Esophagus muscularis mucosa (tissue), 4 donors: ENCODE results near the gene SUN1. TPM values are rescaled to one million over a fixed set of nuclear protein-coding genes. Genes with fewer than 3 reads are reported as not detected.
"Not testable (repeated sequence)": the region's sequence is repeated elsewhere in the genome, so short reads cannot be mapped to it uniquely, and the experiment has no call there.

Experiments used
- DNase-seq: peaks from one replicate; pipeline ENCODE4 v3.0.0-alpha.2; 2017; ENCODE audit errors: extremely low spot score
- H3K27ac ChIP-seq, 4 donors: fragments of 200-600 bp; sonication (generic); replicated peaks in 1 of 4; 1 replicate in 3 of 4; 2 replicates in 1 of 4; pipeline ENCODE4 v1.5.1; 2016 to 2019; ENCODE audit warnings: mild to moderate bottlenecking in 1 of 4
- H3K27me3 ChIP-seq, 4 donors: fragments of 200-600 bp; sonication (generic); one replicate each; pipeline versions ENCODE4 v1.5.1 to v1.6.0; 2016 to 2019
- H3K36me3 ChIP-seq, 4 donors: fragments of 200-600 bp; sonication (generic); one replicate each; pipeline ENCODE4 v1.5.1; 2016 to 2019
- H3K4me1 ChIP-seq, 4 donors: fragments of 200-600 bp; sonication (generic); one replicate each; pipeline ENCODE4 v1.5.1; 2016 to 2019
- H3K4me3 ChIP-seq, 4 donors: fragments of 200-600 bp; sonication (generic); 1 replicate in 2 of 4; 2 replicates in 2 of 4; pipeline ENCODE4 v1.5.1; 2016 to 2019; ENCODE audit warnings: mild to moderate bottlenecking in 4 of 4, moderate library complexity in 1 of 4
- H3K9me3 ChIP-seq, 4 donors: fragments of 200-600 bp; sonication (generic); 1 replicate in 3 of 4; 2 replicates in 1 of 4; pipeline ENCODE4 v1.5.1; 2016 to 2019
- CTCF ChIP-seq, 3 experiments: fragments of 200-600 bp in 2 of 3; fragments of 450-650 bp in 1 of 3; sonication (generic) in 2 of 3; IDR thresholded peaks; one replicate each; pipeline ENCODE4 v1.5.1; 2017 to 2019; ENCODE audit warnings: antibody characterized with exemption in 3 of 3, mild to moderate bottlenecking in 2 of 3, moderate library complexity in 1 of 3
- EP300 ChIP-seq: sonication (generic); formaldehyde crosslinking; IDR thresholded peaks from one replicate; pipeline ENCODE4 v1.6.1; 2017; ENCODE audit warnings: antibody characterized with exemption
- POLR2A ChIP-seq: fragments of 450-650 bp; IDR thresholded peaks from one replicate; pipeline ENCODE4 v1.6.1; 2017; ENCODE audit warnings: antibody characterized with exemption, moderate library complexity, mild to moderate bottlenecking, low read depth
- POLR2AphosphoS5 ChIP-seq, 2 donors: sonication (generic); formaldehyde crosslinking; IDR thresholded peaks; one replicate each; pipeline ENCODE4 v1.6.1; 2017; ENCODE audit warnings: antibody characterized with exemption in 2 of 2
- WGBS: methylation state at CpG from one replicate; pipeline ENCODE4 v1.1.5; 2018; 5-methylcytosine and 5-hydroxymethylcytosine counted together
- intact Hi-C: fragments of 100-400 bp; cut with DNase I; formaldehyde crosslinking; loops from one replicate; pipeline ENCODE4 v1.15.1; 2023
- total RNA-seq, 4 donors: library from RNA; depleted of rRNA; stranded (reverse); fragments of >200 nt; gene quantifications; one replicate each; pipeline versions ENCODE4 v1.1.0 to v1.2.1, GENCODE V29; 2016

Gene SUN1
- total RNA-seq, 4 donors from 2014 or later = 132 to 149 (median 147) TPM

- TF ChIP-seq POLR2A (no peak), CTCF (IDR thresholded peaks at IDR 0.05) (no peak), EP300 (no peak), POLR2AphosphoS5 (IDR thresholded peaks at IDR 0.05) (no peak)
- DNase-seq = no peak
- H3K36me3 ChIP-seq = no peaks in the 10 kb centered on the region
- WGBS = 56% methylated on average over 5 of the region's 5 CpGs
- no peak overlapping the region for H3K4me3 ChIP-seq
- no peaks in the 10 kb centered on the region for H3K27me3 ChIP-seq
- H3K27ac ChIP-seq = peak overlapping the region in 1 of 4 donors; percentile 3
- H3K4me1 ChIP-seq = peaks cover 0 to 30% (median 20%) of the 10 kb centered on the region in 4 donors
- H3K9me3 ChIP-seq = no peaks in the 10 kb centered on the region
- intact Hi-C loops = no loop called here
These were observed 38.1 kb upstream of the SUN1 start for GRCh38 chr7:794207-794606.

DNA sequence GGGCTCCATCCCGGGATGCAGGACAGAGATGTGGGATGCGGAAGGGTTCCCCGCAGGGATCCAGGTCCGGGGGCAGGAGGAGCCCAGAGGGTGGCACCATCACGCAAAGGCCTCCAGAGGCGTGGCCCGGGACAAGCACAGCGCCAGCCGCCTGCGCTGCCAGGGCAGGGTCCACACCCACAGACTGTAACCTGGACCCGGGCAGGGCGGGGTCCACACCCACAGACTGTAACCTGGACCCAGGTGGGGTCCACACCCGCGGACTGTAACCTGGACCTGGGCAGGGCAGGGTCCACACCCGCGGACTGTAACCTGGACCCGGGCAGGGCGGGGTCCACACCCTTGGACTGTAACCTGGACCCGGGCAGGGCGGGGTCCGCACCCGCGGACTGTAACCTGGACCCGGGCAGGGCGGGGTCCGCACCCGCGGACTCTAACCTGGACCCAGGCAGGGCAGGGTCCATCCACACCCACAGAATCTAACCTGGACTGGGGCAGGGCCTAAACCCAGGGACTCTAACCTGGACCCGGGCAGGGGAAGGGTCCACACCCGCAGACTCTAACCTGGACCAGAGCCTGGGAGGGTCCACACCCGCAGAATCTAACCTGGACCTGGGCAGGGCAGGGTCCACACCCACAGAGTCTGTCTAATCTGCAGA is 37.5 kb upstream of the SUN1 start:
- Histone ChIP-seq H3K4me1 (peaks cover 0 to 30% (median 20%) of the 10 kb centered on the region in 4 donors), H3K4me3 (no peak overlapping the region), H3K27me3 (no peaks in the 10 kb centered on the region), H3K9me3 (no peaks in the 10 kb centered on the region), H3K27ac (peak overlapping the region in 1 of 4 donors; percentile 3), H3K36me3 (no peaks in the 10 kb centered on the region)
- DNase-seq = no peak
- TF ChIP-seq POLR2A (no peak), CTCF (IDR thresholded peaks at IDR 0.05) (no peak), EP300 (no peak), POLR2AphosphoS5 (IDR thresholded peaks at IDR 0.05) (no peak)
- intact Hi-C loops = no loop called here
- 96% methylated on average over 10 of the region's 31 CpGs for WGBS

GRCh38 chr7:796434-797169 is 35.7 kb upstream of the SUN1 start:
- H3K27ac ChIP-seq = peak overlapping the region; percentile 74 to 83 (median 80)
- 89% methylated on average over 4 of the region's 10 CpGs for WGBS
- intact Hi-C loops, H3K27me3 ChIP-seq, DNase-seq, H3K36me3 ChIP-seq, H3K9me3 ChIP-seq, H3K4me3 ChIP-seq: not testable (repeated sequence)
- peaks cover 10 to 43% (median 32%) of the 10 kb centered on the region in 4 donors for H3K4me1 ChIP-seq

- Histone ChIP-seq H3K4me3 (no peak overlapping the region), H3K27me3 (no peaks in the 10 kb centered on the region), H3K4me1 (peaks cover 23 to 52% (median 46%) of the 10 kb centered on the region in 4 donors), H3K36me3 (no peaks in the 10 kb centered on the region), H3K9me3 (no peaks in the 10 kb centered on the region), H3K27ac (peak overlapping the region; percentile 74 to 83 (median 80))
- intact Hi-C loops = no loop called here
- TF ChIP-seq EP300 (no peak), POLR2A (no peak), CTCF (IDR thresholded peaks at IDR 0.05) (no peak), POLR2AphosphoS5 (IDR thresholded peaks at IDR 0.05) (no peak)
- DNase-seq = no peak
- WGBS = 93% methylated on average over 11 of the region's 12 CpGs
These were observed 33.3 kb upstream of the SUN1 start for GRCh38 chr7:798921-799470.

DNA sequence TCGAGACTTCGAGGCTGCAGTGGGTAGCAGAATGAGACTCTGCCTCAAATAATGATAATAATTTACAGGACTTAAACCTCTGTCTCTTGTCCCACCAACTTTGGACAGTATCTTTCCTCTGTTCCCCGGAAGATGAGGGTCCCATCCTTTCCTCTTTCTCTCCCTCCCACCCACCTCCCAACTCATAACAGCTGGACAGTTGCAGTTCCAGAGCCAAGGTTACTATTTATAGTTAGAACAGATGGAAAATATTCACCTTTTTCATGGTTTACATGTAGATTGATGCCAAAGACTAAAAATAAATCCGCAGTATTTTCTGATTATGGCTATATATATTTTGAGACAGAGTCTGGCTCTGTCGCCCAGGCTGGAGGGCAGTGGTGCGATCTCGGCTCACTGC is 31.6 kb upstream of the SUN1 start:
- no peaks in the 10 kb centered on the region for H3K9me3 ChIP-seq
- H3K27ac ChIP-seq = peak overlapping the region; percentile 70 to 78 (median 72)
- DNase-seq = no peak
- no peak for TF ChIP-seq EP300
- no peak for TF ChIP-seq CTCF (IDR thresholded peaks at IDR 0.05)
- no peak for TF ChIP-seq POLR2A
- TF ChIP-seq POLR2AphosphoS5 (IDR thresholded peaks at IDR 0.05) = no peak
- H3K36me3 ChIP-seq = no peaks in the 10 kb centered on the region
- H3K4me1 ChIP-seq = peaks cover 25 to 43% (median 40%) of the 10 kb centered on the region in 4 donors
- 39% methylated on average over 7 of the region's 7 CpGs for WGBS
- intact Hi-C loops = no loop called here
- no peak overlapping the region for H3K4me3 ChIP-seq
- H3K27me3 ChIP-seq = no peaks in the 10 kb centered on the region

DNA sequence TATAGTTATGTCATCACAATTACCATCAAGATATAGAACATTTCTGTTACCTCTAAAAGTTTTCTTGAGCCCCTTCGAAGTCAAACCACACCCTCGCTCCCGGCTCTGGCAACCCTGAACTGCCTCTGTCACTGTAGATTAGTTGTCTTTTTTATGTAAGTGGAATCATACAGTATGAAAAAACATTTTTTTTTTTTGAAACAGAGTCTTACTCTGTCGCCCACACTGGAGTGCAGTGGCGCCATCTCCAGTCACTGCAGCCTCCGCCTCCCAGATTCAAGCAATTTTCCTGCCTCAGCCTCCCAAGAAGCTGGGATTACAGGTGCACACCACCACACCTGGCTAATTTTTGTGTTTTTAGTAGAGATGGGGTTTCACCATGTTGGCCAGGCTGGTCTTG is 30.9 kb upstream of the SUN1 start:
- 47% methylated on average over 6 of the region's 6 CpGs for WGBS
- DNase-seq, intact Hi-C loops: not testable (repeated sequence)

More for the DNA sequence above, 30.9 kb upstream of the SUN1 start:
- H3K9me3 ChIP-seq, H3K27me3 ChIP-seq, H3K36me3 ChIP-seq: not testable (repeated sequence)
- peak overlapping the region in 1 of 4 donors; percentile 30 for H3K4me3 ChIP-seq
- peaks cover 29 to 43% (median 40%) of the 10 kb centered on the region in 4 donors for H3K4me1 ChIP-seq
- peak overlapping the region; percentile 70 to 78 (median 72) for H3K27ac ChIP-seq
